AG04450 (cell line): ENCODE measurements around the gene GNLY. TPM values are rescaled to one million over a fixed set of nuclear protein-coding genes. Genes with fewer than 3 reads are reported as not detected.

Experiments
- CTCF ChIA-PET: fragments of 300-600, 350-600 bp; formaldehyde crosslinking; extraction: SDS; loops from one replicate; lab custom pipeline; 2022; ENCODE audit warnings: antibody characterized with exemption, inconsistent platforms; lab: Charles Lee
- POLR2A ChIA-PET: fragments of 350-600 bp; formaldehyde crosslinking; extraction: SDS; loops from one replicate; lab custom pipeline; 2021; ENCODE audit warnings: antibody characterized with exemption, inconsistent platforms; lab: Yijun Ruan, JAX
- DNase-seq: peaks from one replicate; pipeline ENCODE4 v3.0.0-alpha.2; 2011; ENCODE audit warnings: low read depth, low spot score
- H3K27ac ChIP-seq: one replicate; pipeline ENCODE4 v1.5.1; 2012; ENCODE audit warnings: low read depth, low read length, control low read depth
- H3K27me3 ChIP-seq: one replicate; pipeline ENCODE4 v1.6.0; 2012; ENCODE audit warnings: low read length; ENCODE audit not compliant: control insufficient read depth, insufficient read depth
- H3K4me3 ChIP-seq: 2 replicates; pipeline ENCODE4 v1.5.1; 2011; ENCODE audit warnings: mild to moderate bottlenecking, low read depth, low read length, control low read depth
- H3K9me3 ChIP-seq: 2 replicates; pipeline ENCODE4 v1.5.1; 2012; ENCODE audit warnings: low read length; ENCODE audit not compliant: control insufficient read depth, insufficient read depth
- polyA plus RNA-seq: library from polyadenylated mRNA; depleted of rRNA; stranded (reverse); fragments of >200 nt; gene quantifications from 2 replicates; pipeline ENCODE4 v1.2.3, GENCODE V29; 2011
- TF ChIP-seq, protein P1 (sequence below): IDR thresholded peaks from 2 replicates; pipeline ENCODE4 v1.5.1; 2011; ENCODE audit warnings: low read depth, low read length, control low read depth, inconsistent platforms

GNLY gene
- polyA plus RNA-seq, 1 experiment: not detected

- Histone ChIP-seq H3K27ac (no peak overlapping the region), H3K9me3 (no peaks in the 10 kb centered on the region), H3K27me3 (peaks cover 11% of the 10 kb centered on the region), H3K4me3 (no peak overlapping the region)
- TF ChIP-seq, protein P1, sequence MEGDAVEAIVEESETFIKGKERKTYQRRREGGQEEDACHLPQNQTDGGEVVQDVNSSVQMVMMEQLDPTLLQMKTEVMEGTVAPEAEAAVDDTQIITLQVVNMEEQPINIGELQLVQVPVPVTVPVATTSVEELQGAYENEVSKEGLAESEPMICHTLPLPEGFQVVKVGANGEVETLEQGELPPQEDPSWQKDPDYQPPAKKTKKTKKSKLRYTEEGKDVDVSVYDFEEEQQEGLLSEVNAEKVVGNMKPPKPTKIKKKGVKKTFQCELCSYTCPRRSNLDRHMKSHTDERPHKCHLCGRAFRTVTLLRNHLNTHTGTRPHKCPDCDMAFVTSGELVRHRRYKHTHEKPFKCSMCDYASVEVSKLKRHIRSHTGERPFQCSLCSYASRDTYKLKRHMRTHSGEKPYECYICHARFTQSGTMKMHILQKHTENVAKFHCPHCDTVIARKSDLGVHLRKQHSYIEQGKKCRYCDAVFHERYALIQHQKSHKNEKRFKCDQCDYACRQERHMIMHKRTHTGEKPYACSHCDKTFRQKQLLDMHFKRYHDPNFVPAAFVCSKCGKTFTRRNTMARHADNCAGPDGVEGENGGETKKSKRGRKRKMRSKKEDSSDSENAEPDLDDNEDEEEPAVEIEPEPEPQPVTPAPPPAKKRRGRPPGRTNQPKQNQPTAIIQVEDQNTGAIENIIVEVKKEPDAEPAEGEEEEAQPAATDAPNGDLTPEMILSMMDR: no peak
- DNase-seq: no peak
- POLR2A ChIA-PET: no interaction called here
- CTCF ChIA-PET: no interaction called here
Observed at GRCh38 chr2:85672456-85672855, 21.7 kb upstream of the GNLY start.

GRCh38 chr2:85673716-85674375 lies 20.3 kb upstream of the GNLY start:
- ChIA-PET POLR2A (no interaction called here), CTCF (interaction anchor here (1.0 to 2.9 kb wide), 2 partner anchors 25 to 33 kb away, joined by 3 to 11 read pairs; no protein-coding TSS in a partner anchor)
- Histone ChIP-seq H3K4me3 (no peak overlapping the region), H3K27me3 (peaks cover 11% of the 10 kb centered on the region), H3K27ac (no peak overlapping the region), H3K9me3 (no peaks in the 10 kb centered on the region)
- no peak for DNase-seq
- TF ChIP-seq, protein P1: no peak

DNA sequence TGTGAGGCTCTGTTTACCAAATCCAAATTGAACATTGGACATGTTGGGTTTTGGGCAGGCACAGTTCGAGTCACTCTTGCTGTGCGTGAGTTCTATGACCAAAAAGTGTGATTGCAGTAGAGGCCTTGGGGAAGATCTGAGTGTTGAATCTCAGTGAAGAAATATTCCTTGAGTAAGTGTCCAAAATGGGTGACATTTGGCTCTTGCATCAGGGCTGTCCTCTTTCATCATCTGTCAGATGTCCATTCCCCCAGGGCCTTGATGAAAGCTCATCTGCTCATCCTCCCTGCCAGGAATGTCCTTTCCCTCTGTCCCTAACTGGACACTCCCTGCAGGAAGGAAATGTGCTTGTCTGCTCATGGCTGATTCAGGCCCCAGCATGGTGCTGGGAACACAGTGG lies 19.7 kb upstream of the GNLY start:
- TF ChIP-seq, protein P1: no peak
- no peak for DNase-seq
- CTCF ChIA-PET: interaction anchor here (1.0 to 2.9 kb wide), 2 partner anchors 25 to 33 kb away, joined by 3 to 11 read pairs; no protein-coding TSS in a partner anchor
- Histone ChIP-seq H3K27me3 (peaks cover 11% of the 10 kb centered on the region), H3K27ac (no peak overlapping the region), H3K9me3 (no peaks in the 10 kb centered on the region), H3K4me3 (no peak overlapping the region)
- POLR2A ChIA-PET: interaction anchor here (0.6 kb wide), 1 partner anchor 62 kb away, joined by 4 read pairs; no protein-coding TSS in a partner anchor

GRCh38 chr2:85675427-85675826 lies 18.7 kb upstream of the GNLY start:
- ChIA-PET POLR2A (no interaction called here), CTCF (interaction anchor here (0.9 to 2.9 kb wide), 3 partner anchors 26 to 152 kb away, joined by 7 to 11 read pairs (median 10); no protein-coding TSS in a partner anchor)
- no peak overlapping the region for H3K4me3 ChIP-seq

More at GRCh38 chr2:85675427-85675826, 18.7 kb upstream of the GNLY start:
- Histone ChIP-seq H3K27me3 (peaks cover 11% of the 10 kb centered on the region), H3K9me3 (no peaks in the 10 kb centered on the region), H3K27ac (no peak overlapping the region)
- TF ChIP-seq, protein P1: no peak
- DNase-seq: no peak
